Breast epithelium (tissue), 3 donors: ENCODE data around the gene PLA2G4D.

Experiments
- CTCF ChIP-seq, 3 donors: fragments of 450-650 bp; IDR thresholded peaks; one replicate each; pipeline ENCODE4 v1.5.1; 2016 to 2017; ENCODE audit warnings: antibody characterized with exemption in 3 of 3, mild to moderate bottlenecking in 3 of 3, moderate library complexity in 3 of 3
- POLR2A ChIP-seq: fragments of 450-650 bp; IDR thresholded peaks from one replicate; pipeline ENCODE4 v1.6.1; 2016; ENCODE audit warnings: antibody characterized with exemption, mild to moderate bottlenecking, moderate library complexity
- POLR2AphosphoS5 ChIP-seq, 3 donors: sonication (generic); formaldehyde crosslinking; IDR thresholded peaks; one replicate each; pipeline ENCODE4 v1.6.1; 2017; ENCODE audit warnings: antibody characterized with exemption in 3 of 3

GRCh38 chr15:42131826-42132806, 37.8 kb upstream of the PLA2G4D start:
- no peak for TF ChIP-seq CTCF (IDR thresholded peaks at IDR 0.05)
- TF ChIP-seq POLR2A: no peak
- TF ChIP-seq POLR2AphosphoS5 (IDR thresholded peaks at IDR 0.05): no peak
